ENCODE measurements around the gene CARD14.

CARD14 gene

DNA sequence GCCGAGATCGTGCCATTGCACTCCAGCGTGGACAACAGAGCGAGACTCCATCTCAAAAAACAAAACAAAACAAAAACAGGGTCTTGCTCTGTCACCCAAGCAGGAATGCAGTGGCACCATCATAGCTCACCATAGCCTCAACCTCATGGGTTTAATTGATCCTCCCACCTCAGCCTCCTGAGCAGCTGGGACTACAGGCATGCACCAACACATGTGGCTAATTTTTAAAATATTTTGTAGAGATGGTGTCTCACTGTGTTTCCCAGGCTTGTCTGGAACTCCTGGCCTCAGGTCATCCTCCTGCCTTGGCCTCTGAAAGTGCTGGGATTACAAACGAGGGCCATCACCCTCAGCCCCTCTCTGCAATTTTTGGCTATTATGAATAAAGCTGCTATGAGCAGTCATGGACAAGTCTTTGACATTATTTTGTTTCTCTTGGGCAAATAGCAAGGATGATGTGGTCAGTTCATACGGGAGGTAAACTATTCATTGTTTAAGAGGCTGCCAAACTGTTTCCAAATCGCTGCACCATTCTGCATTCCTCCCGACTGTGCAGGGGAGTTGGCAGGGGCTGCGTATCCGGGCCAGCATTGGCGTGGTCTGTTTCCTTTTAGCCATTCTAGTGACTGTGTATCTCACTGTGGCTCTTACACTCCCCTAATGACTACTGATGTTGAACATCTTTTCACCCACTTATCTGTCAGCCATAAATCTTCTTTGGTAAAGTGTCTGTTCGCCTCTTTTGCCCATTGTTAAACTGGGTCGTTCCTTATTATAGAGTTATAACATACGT is 44.0 kb upstream of the CARD14 start:
- TF ChIP-seq POLR2A (IDR thresholded peaks at IDR 0.05; ENCODE audit: extremely low read depth, insufficient read length): no peak
- TF ChIP-seq MYC (IDR thresholded peaks at IDR 0.05; ENCODE audit: low read depth, low read length): no peak
- TF ChIP-seq, protein P1, sequence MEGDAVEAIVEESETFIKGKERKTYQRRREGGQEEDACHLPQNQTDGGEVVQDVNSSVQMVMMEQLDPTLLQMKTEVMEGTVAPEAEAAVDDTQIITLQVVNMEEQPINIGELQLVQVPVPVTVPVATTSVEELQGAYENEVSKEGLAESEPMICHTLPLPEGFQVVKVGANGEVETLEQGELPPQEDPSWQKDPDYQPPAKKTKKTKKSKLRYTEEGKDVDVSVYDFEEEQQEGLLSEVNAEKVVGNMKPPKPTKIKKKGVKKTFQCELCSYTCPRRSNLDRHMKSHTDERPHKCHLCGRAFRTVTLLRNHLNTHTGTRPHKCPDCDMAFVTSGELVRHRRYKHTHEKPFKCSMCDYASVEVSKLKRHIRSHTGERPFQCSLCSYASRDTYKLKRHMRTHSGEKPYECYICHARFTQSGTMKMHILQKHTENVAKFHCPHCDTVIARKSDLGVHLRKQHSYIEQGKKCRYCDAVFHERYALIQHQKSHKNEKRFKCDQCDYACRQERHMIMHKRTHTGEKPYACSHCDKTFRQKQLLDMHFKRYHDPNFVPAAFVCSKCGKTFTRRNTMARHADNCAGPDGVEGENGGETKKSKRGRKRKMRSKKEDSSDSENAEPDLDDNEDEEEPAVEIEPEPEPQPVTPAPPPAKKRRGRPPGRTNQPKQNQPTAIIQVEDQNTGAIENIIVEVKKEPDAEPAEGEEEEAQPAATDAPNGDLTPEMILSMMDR (IDR thresholded peaks at IDR 0.05; ENCODE audit: low read depth, low read length): no peak
- TF ChIP-seq, protein P2, sequence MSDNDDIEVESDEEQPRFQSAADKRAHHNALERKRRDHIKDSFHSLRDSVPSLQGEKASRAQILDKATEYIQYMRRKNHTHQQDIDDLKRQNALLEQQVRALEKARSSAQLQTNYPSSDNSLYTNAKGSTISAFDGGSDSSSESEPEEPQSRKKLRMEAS (IDR thresholded peaks at IDR 0.05; ENCODE audit: low read depth, low read length): no peak
- no peak overlapping the region for H3K4me3 ChIP-seq (ENCODE audit: low read depth, low read length)
- no peak for DNase-seq (ENCODE audit: low read depth)

DNA sequence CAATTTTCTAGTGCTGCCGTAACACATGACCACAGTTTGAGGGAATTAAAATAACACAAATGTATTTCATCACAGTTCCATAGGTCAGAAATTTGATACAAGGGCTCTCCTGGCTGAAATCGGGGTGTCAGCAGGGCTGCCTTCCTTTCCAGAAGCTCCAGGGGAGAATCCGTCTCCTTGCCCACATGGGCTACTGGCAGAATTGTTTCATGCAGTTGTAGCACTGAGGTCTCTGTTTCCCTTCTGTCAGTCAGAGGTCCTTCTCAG is 43.4 kb upstream of the CARD14 start:
- H3K4me3 ChIP-seq (ENCODE audit: low read depth, low read length): no peak overlapping the region
- no peak for DNase-seq (ENCODE audit: low read depth)
- no peak for TF ChIP-seq MYC (IDR thresholded peaks at IDR 0.05; ENCODE audit: low read depth, low read length)
- TF ChIP-seq, protein P1 (IDR thresholded peaks at IDR 0.05; ENCODE audit: low read depth, low read length): no peak
- TF ChIP-seq, protein P2 (IDR thresholded peaks at IDR 0.05; ENCODE audit: low read depth, low read length): no peak
- no peak for TF ChIP-seq POLR2A (IDR thresholded peaks at IDR 0.05; ENCODE audit: extremely low read depth, insufficient read length)

DNA sequence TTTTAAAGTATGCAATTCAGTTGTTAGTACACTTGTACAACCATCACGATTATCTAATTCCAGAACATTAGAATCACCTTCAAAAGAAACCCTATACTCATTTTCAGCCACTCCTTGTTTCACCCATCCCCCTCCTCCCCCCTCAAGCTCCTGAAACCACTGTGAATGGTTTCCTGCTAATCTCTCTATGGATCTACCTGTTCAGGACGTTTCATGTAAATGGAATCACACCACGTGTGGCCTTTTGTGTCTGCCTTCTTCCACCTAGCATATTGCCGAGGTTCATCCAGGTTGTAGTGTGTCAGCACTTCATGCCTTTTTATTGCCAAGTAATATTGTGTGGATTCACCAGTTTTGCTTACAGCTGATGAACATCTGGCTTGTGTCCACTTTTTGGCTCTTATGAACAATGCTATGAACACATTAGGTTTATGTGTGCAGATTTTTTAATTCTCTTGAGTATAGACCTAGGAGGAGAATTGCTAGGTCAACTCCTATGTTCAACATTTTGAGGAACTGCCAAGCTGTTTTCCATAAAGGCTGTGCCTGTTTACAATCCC is 40.7 kb upstream of the CARD14 start:
- no peak overlapping the region for H3K4me3 ChIP-seq (ENCODE audit: low read depth, low read length)
- TF ChIP-seq, protein P2 (IDR thresholded peaks at IDR 0.05; ENCODE audit: low read depth, low read length): no peak
- no peak for TF ChIP-seq MYC (IDR thresholded peaks at IDR 0.05; ENCODE audit: low read depth, low read length)
- TF ChIP-seq, protein P1 (IDR thresholded peaks at IDR 0.05; ENCODE audit: low read depth, low read length): no peak
- no peak for TF ChIP-seq POLR2A (IDR thresholded peaks at IDR 0.05; ENCODE audit: extremely low read depth, insufficient read length)
- DNase-seq (ENCODE audit: low read depth): no peak

DNA sequence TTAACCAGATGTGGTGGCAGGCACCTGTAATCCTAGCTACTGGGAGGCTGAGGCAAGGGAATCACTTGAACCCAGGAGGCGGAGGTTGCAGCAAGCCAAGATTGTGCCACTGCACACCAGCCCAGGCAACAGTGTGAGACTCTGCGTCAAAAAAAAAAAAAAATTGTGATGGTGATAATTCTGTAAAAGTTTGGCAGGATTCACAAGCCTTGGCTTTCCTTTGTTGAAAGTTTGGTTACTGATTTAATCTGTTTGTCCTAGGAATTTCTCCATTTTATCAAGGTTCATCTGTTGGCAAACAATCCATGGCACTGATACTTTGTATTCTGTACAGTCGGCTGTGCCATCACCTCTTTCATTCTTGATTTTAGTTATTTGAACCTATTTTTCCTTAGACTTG is 38.8 kb upstream of the CARD14 start:
- DNase-seq (ENCODE audit: low read depth): no peak
- H3K4me3 ChIP-seq (ENCODE audit: low read depth, low read length): no peak overlapping the region
- TF ChIP-seq POLR2A (IDR thresholded peaks at IDR 0.05; ENCODE audit: extremely low read depth, insufficient read length) (no peak), MYC (IDR thresholded peaks at IDR 0.05; ENCODE audit: low read depth, low read length) (no peak)
- TF ChIP-seq, protein P2 (IDR thresholded peaks at IDR 0.05; ENCODE audit: low read depth, low read length): no peak
- TF ChIP-seq, protein P1 (IDR thresholded peaks at IDR 0.05; ENCODE audit: low read depth, low read length): no peak

DNA sequence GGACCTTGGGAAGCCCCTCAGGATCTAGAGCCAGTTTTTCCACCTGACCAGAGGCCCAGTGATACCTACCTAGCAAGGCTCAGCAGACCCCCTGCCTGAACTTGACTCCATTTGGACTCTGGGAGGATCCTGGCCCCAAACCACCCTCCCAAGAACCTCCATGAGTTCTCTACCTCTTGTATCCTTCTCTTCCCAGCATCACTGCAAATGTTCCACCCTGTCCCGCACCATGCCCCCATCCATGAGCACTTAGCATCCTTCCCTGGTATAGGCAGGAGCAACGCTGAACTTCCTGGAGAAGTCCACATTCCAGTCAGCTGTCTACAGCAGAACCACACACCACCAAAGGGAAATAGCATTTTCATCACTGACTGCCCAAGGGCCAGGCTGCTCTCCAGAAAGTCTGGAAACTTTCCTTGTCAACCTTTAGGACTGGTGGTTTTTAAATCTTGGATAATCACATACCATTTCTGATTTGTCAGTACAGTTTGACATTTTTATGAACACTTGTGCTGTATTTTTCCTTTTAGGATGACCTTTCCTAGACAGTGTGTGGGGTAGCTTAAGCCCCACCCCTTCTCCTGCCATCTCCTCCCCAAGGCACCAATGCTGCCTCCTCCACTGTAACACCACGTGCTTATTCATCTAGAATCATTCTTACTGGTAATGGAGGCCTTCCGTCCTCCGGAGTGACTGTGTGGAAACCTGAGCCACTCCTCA is 36.8 kb upstream of the CARD14 start:
- TF ChIP-seq, protein P2 (IDR thresholded peaks at IDR 0.05; ENCODE audit: low read depth, low read length): no peak
- TF ChIP-seq, protein P1 (IDR thresholded peaks at IDR 0.05; ENCODE audit: low read depth, low read length): no peak
- TF ChIP-seq POLR2A (IDR thresholded peaks at IDR 0.05; ENCODE audit: extremely low read depth, insufficient read length) (no peak), MYC (IDR thresholded peaks at IDR 0.05; ENCODE audit: low read depth, low read length) (no peak)
- no peak for DNase-seq (ENCODE audit: low read depth)
- no peak overlapping the region for H3K4me3 ChIP-seq (ENCODE audit: low read depth, low read length)

Measured in NB4 (cell line).